Right forelimb (tissue), 1 donor: ENCODE data around the gene RASAL2.
"Not testable (repeated sequence)": the region's sequence is repeated elsewhere in the genome, so short reads cannot be mapped to it uniquely, and the experiment has no call there.

Experiments used
- DNase-seq: peaks from one replicate; pipeline ENCODE4 v3.0.0-alpha.2; 2018

RASAL2 gene

GRCh38 chr1:178120520-178121052 lies 26.7 kb downstream of the RASAL2 start:
- DNase-seq: not testable (repeated sequence)

GRCh38 chr1:178121883-178122282 lies 28.0 kb downstream of the RASAL2 start:
- no peak for DNase-seq

- no peak for DNase-seq
Measured at GRCh38 chr1:178122283-178122682, 28.4 kb downstream of the RASAL2 start.

- DNase-seq: no peak
Measured at GRCh38 chr1:178124115-178124514, 30.2 kb downstream of the RASAL2 start.

- no peak for DNase-seq
Measured at GRCh38 chr1:178126261-178126660, 32.4 kb downstream of the RASAL2 start.

GRCh38 chr1:178126741-178127185 lies 32.9 kb downstream of the RASAL2 start:
- DNase-seq: no peak

- DNase-seq: no peak
Measured at GRCh38 chr1:178127482-178128191, 33.7 kb downstream of the RASAL2 start.

- no peak for DNase-seq
Measured at GRCh38 chr1:178133239-178133989, 39.5 kb downstream of the RASAL2 start.

- DNase-seq: no peak
Measured at GRCh38 chr1:178134061-178134460, 40.2 kb downstream of the RASAL2 start.

GRCh38 chr1:178137238-178137637 lies 43.3 kb downstream of the RASAL2 start:
- no peak for DNase-seq

GRCh38 chr1:178142806-178143205 lies 48.9 kb downstream of the RASAL2 start:
- DNase-seq: no peak

GRCh38 chr1:178143730-178144690 lies 50.1 kb downstream of the RASAL2 start:
- DNase-seq: no peak

- DNase-seq: no peak
Measured at GRCh38 chr1:178145605-178146004, 51.7 kb downstream of the RASAL2 start.

- DNase-seq: no peak
Measured at GRCh38 chr1:178146436-178146835, 52.5 kb downstream of the RASAL2 start.

- no peak for DNase-seq
Measured at GRCh38 chr1:178150610-178151009, 56.7 kb downstream of the RASAL2 start.

GRCh38 chr1:178151831-178152230 lies 57.9 kb downstream of the RASAL2 start:
- DNase-seq: no peak

- DNase-seq: no peak
Measured at GRCh38 chr1:178155481-178156255, 61.8 kb downstream of the RASAL2 start.

GRCh38 chr1:178160736-178161475 lies 67.0 kb downstream of the RASAL2 start:
- no peak for DNase-seq

- DNase-seq: no peak
Measured at GRCh38 chr1:178161516-178161915, 67.6 kb downstream of the RASAL2 start.

GRCh38 chr1:178165196-178165595 lies 71.3 kb downstream of the RASAL2 start:
- DNase-seq: no peak

- no peak for DNase-seq
Measured at GRCh38 chr1:178166429-178167024, 72.6 kb downstream of the RASAL2 start.
